KMS-11 (cell line): Measurements from ENCODE around the gene IPO4.
A peak's percentile ranks its signal among the peaks of the same experiment; 100 is the strongest.
"Not testable (repeated sequence)": the region's sequence is repeated elsewhere in the genome, so short reads cannot be mapped to it uniquely, and the experiment has no call there.

Experiments
- H2AFZ ChIP-seq: fragments of 200-600 bp; sonication (generic); 2 replicates; pipeline ENCODE4 v1.6.1; 2016; ENCODE audit warnings: antibody characterized with exemption, mixed run types, low read depth
- H3K27ac ChIP-seq: fragments of 200-600 bp; sonication (generic); 2 replicates; pipeline ENCODE4 v1.6.1; 2016; ENCODE audit warnings: mild to moderate bottlenecking, mixed run types
- H3K27me3 ChIP-seq: fragments of 200-600 bp; sonication (generic); 2 replicates; pipeline ENCODE4 v1.6.1; 2017; ENCODE audit warnings: mild to moderate bottlenecking, low read depth, mixed run types, moderate library complexity; ENCODE audit not compliant: insufficient read depth
- H3K36me3 ChIP-seq: fragments of 200-600 bp; sonication (generic); 2 replicates; pipeline ENCODE4 v1.6.1; 2017; ENCODE audit warnings: mild to moderate bottlenecking, mixed run types; ENCODE audit not compliant: insufficient read depth
- H3K4me1 ChIP-seq: fragments of 200-600 bp; sonication (generic); 2 replicates; pipeline ENCODE4 v1.6.1; 2016; ENCODE audit warnings: mild to moderate bottlenecking, low read depth, mixed run types; ENCODE audit not compliant: poor library complexity, severe bottlenecking
- H3K4me2 ChIP-seq: fragments of 200-600 bp; sonication (generic); 2 replicates; pipeline ENCODE4 v1.7.0; 2016; ENCODE audit warnings: mild to moderate bottlenecking, mixed run types
- H3K4me3 ChIP-seq: fragments of 200-600 bp; sonication (generic); IDR thresholded peaks from 2 replicates; pipeline ENCODE4 v1.6.1; 2017; ENCODE audit warnings: low read depth, low read length, mixed read lengths; ENCODE audit not compliant: insufficient read depth
- H3K79me2 ChIP-seq: fragments of 200-600 bp; sonication (generic); 2 replicates; pipeline ENCODE4 v1.6.1; 2016; ENCODE audit warnings: low read depth, mixed run types; ENCODE audit not compliant: insufficient read depth
- H3K9ac ChIP-seq: fragments of 200-600 bp; sonication (generic); 2 replicates; pipeline ENCODE4 v1.6.1; 2016; ENCODE audit warnings: mild to moderate bottlenecking, mixed run types
- H4K20me1 ChIP-seq: fragments of 200-600 bp; sonication (generic); 2 replicates; pipeline ENCODE4 v1.6.1; 2016; ENCODE audit warnings: mild to moderate bottlenecking, mixed run types; ENCODE audit not compliant: insufficient read depth
- CTCF ChIP-seq: fragments of 200-600 bp; sonication (generic); conservative IDR thresholded peaks from 2 replicates; pipeline ENCODE4 v1.6.1; 2017; ENCODE audit warnings: low read depth, mild to moderate bottlenecking, antibody characterized with exemption, low read length, moderate library complexity, mixed read lengths

IPO4 gene

DNA sequence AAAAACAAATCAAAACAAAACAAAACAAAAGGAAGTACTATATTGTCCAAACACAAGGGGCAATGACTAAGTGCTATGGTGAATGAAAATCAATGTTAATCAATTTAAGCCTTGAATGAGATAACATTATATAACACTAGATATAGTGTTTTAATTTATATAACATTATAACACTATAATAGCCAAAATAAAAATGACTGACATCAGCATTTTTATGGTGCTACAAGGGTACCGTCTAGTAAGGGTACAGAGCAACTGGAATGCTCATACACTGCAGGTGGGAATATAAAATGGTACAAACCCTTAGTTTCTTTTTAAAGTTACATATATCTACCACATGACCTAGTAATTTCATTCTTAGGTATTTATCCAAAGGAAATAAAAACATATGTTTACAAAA is 37.9 kb upstream of the IPO4 start:
- peaks cover 11% of the 10 kb centered on the region; the same call in 1 of the 2 replicates for H3K79me2 ChIP-seq
- H4K20me1 ChIP-seq, result no peaks in the 10 kb centered on the region
- no peak for TF ChIP-seq CTCF
- no peak overlapping the region for H3K9ac ChIP-seq
- H3K27me3 ChIP-seq, result no peaks in the 10 kb centered on the region
- H3K4me1 ChIP-seq, result no peaks in the 10 kb centered on the region
- H3K4me3 ChIP-seq, result no peak overlapping the region
- no peak overlapping the region for H2AFZ ChIP-seq
- no peak overlapping the region for H3K4me2 ChIP-seq
- no peak overlapping the region for H3K27ac ChIP-seq
- no peaks in the 10 kb centered on the region for H3K36me3 ChIP-seq

GRCh38 chr14:24224618-24225071 is 36.0 kb upstream of the IPO4 start:
- Histone ChIP-seq H3K9ac (no peak overlapping the region), H3K79me2 (peaks cover 5% of the 10 kb centered on the region; the same call in 1 of the 2 replicates), H3K4me2 (no peak overlapping the region), H3K4me1 (no peaks in the 10 kb centered on the region), H3K27ac (no peak overlapping the region), H3K27me3 (no peaks in the 10 kb centered on the region), H2AFZ (no peak overlapping the region), H3K4me3 (no peak overlapping the region), H3K36me3 (no peaks in the 10 kb centered on the region), H4K20me1 (no peaks in the 10 kb centered on the region)
- TF ChIP-seq CTCF, result no peak

GRCh38 chr14:24222987-24223386 is 34.4 kb upstream of the IPO4 start:
- H2AFZ ChIP-seq, H3K27me3 ChIP-seq, H4K20me1 ChIP-seq, H3K4me2 ChIP-seq, H3K79me2 ChIP-seq, H3K27ac ChIP-seq, H3K36me3 ChIP-seq, H3K4me3 ChIP-seq, H3K4me1 ChIP-seq, H3K9ac ChIP-seq: not testable (repeated sequence)

- no peak for TF ChIP-seq CTCF
- Histone ChIP-seq H4K20me1 (no peaks in the 10 kb centered on the region), H3K4me1 (peaks cover 11% of the 10 kb centered on the region), H3K4me2 (no peak overlapping the region), H3K36me3 (no peaks in the 10 kb centered on the region), H3K27ac (no peak overlapping the region), H3K79me2 (peaks cover 5% of the 10 kb centered on the region; the same call in 1 of the 2 replicates), H3K4me3 (no peak overlapping the region), H3K9ac (no peak overlapping the region), H3K27me3 (no peaks in the 10 kb centered on the region), H2AFZ (no peak overlapping the region)
Observed at GRCh38 chr14:24219521-24219920, 30.9 kb upstream of the IPO4 start.

DNA sequence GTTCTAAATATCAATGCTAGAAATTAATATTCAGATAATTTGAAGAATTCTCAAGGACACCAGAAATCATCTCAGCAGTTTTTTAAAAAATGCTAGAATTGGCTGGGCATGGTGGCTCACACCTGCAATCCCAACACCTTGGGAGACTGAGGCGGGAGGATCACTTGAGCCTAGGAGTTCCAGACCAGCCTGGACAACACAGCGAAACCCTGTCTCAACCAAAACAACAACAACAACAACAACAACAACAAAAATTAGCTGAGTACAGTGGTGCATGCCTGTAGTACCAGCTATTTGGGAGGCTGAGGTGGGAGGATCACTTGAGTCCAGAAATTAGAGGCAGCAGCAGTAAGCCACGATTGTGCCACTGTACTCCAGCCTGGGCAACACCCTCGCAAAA is 30.5 kb upstream of the IPO4 start:
- Histone ChIP-seq H2AFZ (no peak overlapping the region), H3K9ac (no peak overlapping the region), H3K4me1 (peaks cover 16% of the 10 kb centered on the region), H3K4me3 (no peak overlapping the region), H3K27me3 (no peaks in the 10 kb centered on the region), H3K27ac (no peak overlapping the region), H3K36me3 (no peaks in the 10 kb centered on the region), H4K20me1 (no peaks in the 10 kb centered on the region), H3K4me2 (no peak overlapping the region), H3K79me2 (peaks cover 5% of the 10 kb centered on the region; the same call in 1 of the 2 replicates)
- TF ChIP-seq CTCF, result no peak

DNA sequence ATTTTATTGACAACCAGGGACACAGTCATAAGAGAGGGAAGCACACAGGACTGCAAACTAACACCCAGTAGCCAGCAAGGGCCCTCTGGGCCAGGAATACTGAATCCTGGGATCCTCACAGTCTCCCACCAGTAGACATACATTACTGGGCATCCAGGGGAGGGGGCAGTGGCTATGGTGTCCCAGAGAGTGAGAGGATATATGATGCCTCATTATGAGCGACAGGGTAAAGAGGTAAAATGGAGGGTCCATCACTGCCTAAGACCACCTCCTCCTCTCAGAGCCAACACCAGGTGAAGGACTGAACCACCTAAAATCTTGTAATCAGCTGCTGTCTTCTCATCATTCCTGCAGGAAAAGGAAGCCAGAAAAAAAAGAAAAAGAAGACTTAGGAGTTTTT is 28.3 kb upstream of the IPO4 start:
- H3K36me3 ChIP-seq, H4K20me1 ChIP-seq, H3K4me3 ChIP-seq, H3K9ac ChIP-seq, H2AFZ ChIP-seq, H3K4me2 ChIP-seq, H3K27me3 ChIP-seq: not testable (repeated sequence)
- Histone ChIP-seq H3K79me2 (peaks cover 10% of the 10 kb centered on the region; the same call in 1 of the 2 replicates), H3K4me1 (peaks cover 22% of the 10 kb centered on the region), H3K27ac (peak overlapping the region; percentile 58; the same call in 1 of the 2 replicates)
